DMS 273 treated with DMSO at 0.1 percent for 48 hours (cell line): ENCODE data around the gene PTPRC.

ENCODE experiments used
- DNase-seq: peaks from one replicate; lab custom pipeline; 2025; lab: John Stamatoyannopoulos, UW

PTPRC gene

DNA sequence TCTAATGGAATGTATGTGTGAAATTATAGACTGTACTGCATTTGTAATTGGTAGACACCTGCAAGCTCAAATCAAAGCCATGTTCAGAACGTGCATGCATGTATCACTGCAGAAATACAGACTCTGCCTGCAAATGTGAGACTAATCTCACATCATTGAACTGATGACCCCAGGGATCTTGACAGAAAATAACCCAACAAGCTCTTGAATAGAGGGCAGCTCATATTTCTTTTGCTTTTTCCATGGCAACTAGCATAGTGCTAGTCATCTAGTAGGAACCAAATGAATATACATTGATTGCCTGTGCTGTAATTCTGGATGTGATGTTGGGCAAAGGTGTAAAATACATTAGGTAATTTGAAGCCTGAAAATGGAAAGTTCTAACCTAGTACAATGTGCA, 62.4 kb downstream of the PTPRC start:
- no peak for DNase-seq

DNA sequence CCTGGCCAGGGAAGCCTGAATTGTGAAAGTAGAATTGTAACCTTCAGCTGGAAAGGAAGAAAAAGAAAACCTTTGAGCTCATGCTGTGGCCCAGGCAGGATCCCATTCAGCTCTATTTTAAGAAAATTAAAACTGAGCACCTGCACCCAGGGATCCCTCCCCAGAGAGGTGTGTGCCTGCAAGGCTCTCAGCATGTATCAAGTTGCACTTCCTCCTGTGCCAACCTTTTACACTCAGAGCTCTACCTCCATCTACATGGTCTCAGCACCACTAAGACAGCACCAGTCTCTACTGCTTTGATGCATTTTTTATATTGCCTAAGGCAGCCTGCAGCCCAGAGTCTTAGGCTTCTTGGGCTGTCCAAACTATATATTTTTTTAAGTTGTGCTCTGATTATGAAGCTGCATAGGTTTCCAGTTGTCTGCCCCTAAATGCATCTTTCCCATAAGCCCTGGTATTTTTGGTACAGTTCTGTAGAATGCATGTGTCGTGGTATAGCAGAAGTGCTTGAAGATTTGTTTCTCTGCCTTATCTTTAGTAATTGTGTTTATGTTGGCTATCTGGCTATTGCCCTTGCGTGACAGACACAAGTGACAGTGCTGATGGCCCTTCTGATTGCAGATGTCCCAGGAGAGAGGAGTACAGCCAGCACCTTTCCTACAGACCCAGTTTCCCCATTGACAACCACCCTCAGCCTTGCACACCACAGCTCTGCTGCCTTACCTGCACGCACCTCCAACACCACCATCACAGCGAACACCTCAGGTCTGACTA, 63.1 kb downstream of the PTPRC start:
- DNase-seq: no peak

DNA sequence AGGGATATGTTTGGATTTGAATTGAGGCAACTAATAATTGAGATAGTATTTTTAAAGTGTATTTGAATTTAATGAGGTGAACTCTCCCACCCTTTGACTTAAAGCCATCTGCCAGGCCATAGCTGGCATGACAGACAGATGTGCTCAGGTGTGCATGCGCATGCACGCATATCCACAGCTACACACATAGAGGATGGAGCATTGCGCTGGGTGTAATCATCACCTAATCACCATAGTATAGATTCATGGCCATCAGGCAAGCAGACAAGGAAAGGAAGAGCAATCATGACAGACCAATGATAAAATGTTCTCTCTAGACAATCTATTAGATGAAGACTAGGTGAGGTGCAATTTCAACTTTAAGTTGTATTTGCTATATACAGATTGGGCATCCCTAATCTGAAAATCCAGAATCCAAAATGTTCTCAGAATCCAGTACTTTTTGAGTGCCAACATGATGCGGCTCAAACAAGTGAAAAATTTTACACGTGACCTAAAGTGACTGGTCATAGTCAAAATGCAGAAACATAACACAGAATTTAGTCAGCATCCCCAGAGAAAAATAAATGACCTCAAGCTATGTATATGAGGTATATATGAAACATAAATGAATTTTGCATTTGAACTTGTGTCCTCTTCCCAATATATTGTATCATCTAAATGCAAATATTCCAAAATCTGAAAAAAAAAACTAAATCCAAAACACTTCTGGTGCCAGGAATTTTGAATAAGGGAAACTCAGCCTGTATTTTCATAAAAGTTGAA, 70.1 kb downstream of the PTPRC start:
- no peak for DNase-seq

DNA sequence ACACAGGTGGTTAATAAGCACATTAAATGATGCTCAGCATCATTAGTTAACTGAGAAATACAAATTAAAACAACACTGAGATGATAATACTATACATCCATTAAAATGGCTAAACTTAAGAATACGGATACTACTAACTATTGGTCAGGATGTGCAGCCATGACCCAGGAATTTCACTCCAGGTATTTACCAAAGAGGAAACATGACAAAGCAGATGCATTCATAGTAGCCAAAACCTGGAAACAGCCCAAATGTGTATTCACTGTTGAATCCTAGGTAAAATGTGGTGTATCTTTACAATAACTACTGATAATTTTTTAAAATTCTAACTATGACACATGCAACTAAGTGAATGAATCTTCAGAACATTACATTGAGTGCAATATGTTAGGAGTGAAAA, 73.0 kb downstream of the PTPRC start:
- DNase-seq: no peak

DNA sequence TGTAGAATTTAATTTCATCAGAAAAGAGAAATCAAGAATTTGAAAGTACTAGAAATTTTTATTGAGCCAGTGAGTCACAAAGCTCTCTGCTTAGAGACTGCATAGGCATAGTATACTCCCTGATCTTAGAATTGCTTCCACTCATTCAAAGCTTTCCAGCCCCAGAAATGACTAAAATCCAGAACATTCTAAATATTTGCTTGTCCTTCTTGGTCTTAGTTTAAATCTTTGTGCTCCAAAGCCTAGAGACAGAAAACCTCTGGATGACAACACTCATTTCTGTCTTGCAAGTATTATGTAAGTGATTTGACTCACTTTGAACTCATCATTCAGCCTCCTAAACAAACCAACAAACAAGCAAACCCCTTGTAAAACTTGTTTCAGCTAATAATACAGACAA, 74.2 kb downstream of the PTPRC start:
- DNase-seq: no peak

DNA sequence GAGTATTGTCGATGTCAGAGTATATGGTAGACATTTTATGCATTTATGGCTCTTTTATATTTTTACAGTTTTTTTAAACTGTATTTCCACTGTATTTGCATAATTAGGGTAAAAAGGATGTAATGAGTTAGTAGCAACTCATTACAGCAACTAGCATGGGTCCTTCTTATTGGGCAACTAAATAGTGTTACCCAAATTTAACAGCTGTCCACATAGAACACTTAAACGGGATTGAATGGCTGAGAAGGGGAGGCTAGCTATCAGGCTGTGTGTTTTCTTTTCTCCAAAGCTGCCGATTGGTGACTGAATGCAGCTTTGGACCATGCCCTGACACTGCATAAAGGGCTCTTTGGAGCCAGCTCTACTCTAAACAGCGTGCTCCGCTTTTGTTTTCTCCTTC, 75.4 kb downstream of the PTPRC start:
- no peak for DNase-seq

DNA sequence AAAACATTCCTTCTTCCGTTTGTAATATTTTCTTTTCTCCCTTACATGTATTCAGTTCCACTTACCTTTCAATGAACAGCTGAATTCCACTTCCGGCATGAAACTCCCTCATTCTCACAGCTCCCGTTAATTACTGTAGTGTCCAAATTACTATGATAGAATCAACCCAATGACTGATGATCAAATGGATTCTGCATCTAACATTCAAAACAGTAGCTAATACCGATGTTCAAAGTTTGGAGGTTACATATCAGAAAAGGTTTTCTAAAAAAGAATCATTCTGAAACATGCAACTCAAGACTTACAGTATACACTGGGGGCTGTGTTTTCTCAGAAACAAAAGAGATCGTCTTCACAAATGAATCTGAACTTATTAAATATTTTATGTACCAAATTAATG, 77.2 kb downstream of the PTPRC start:
- no peak for DNase-seq

DNA sequence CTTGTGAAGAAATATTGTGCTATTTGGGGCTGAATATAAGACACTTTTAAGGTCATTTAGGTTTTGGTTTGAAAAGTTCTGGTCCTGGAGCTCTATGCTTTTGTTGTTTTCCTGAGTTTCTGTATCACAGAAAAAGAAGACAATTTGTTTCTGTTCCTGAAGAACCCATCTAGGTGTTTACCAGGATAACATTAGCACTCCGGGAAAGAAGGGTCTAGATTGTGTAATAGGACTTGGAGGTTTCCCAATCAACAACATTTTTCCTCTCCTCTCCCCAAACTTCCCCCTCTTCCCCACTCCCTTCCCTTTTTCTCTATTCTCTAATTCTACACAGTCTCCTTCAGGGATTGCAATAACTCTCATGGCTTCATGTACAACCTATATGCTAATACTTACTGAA, 78.7 kb downstream of the PTPRC start:
- no peak for DNase-seq

DNA sequence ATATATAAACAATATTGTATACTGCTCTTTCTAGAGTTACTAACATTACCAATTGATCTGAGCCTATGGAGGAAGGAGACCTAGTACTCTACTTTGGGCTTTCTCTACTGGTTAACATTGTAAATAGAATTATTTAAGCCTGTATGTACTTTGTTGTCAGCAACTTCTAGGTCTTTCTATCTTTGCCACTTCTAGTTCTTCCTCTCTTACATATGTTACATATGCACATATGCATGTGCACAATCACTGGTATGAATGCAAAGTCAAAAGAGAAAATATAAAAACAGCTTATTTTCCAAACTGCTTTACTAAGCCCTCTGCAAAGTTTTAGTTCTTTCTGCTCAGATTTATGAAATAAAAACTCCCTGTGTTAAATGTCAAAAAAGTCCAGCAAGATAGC, 84.3 kb downstream of the PTPRC start:
- no peak for DNase-seq

DNA sequence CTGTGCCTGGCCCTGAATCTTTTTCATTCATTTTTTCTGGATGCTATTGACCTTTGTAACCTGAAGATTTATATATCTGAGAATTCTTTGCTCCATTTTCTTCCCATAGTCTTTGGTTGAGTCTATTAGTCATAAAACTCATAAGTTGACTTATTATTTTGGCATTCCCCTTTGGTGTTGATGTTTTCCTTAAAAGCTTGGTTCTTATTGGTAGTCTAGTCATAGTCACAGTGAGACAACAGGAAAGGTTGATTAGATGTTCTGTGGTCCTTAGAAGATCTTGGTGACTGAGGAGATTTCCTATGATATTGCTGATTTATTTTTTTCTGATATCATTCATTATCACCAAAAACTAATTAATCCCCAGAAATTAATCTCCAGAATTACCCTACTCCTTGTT, 86.2 kb downstream of the PTPRC start:
- DNase-seq: no peak

DNA sequence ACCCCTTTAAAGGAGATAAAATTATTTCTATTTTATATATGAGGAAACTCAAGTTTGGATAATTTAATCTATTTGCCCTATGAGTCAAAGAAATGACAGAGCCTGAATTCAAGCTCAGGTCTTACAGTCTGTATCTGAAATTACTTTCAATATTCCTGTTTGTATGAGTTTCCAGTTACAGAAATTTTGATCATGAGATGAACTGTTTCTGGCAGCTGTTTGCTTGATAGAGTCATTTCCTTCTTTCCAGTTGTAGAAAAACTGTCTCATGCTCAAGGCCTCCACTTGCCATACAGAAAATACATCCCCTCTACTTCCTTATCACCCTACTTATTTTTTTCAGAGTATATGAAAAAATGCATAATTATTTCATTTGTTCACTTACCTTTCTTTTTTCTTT, 87.6 kb downstream of the PTPRC start:
- DNase-seq: no peak

DNA sequence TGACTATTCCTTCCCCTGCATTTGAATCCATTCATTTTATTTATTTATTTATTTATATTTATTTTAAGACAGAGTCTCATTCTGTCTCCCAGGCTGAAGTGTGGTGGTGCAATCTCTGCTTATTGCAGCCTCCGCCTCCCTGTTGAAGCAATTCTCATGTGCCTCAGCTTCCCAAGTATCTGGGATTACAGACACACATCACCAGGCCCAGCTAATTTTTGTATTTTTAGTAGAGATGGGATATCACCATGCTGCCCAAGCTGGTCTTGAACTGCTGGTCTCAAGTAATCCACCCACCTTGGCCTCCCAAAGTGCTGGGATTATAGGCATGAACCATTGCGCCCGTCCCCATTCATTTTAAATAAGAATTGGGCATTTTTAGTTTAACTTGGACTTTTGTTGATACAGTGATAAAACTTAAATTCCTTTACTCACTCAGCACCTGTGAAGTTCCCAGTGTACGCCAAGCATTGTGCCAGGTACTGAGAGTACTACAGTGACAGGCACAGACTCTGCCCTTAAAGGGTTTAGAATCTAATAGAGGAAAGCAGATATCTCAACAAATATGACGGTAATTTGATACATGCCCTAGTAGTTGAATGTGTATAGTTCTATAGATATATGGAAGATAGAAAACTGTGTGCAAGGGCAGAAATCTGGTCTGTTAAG, 90.5 kb downstream of the PTPRC start:
- DNase-seq: no peak

DNA sequence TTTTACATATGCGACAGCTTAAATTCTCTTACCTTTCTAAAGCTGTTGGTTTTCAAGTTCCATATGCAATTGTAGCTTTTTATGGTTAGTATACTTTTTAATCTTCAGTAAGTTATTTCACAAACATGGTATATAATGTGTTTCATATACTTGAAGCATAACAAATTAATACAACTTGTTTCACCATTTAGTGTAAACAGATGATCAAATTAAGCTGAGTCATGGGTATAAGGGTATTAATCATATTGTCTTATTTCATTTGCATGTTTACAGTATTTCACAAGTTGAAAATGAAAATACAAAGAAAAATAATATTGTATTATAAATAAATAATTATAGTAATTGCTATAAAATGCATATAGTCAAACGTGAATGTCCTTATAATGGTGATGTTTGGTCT, 92.1 kb downstream of the PTPRC start:
- no peak for DNase-seq

DNA sequence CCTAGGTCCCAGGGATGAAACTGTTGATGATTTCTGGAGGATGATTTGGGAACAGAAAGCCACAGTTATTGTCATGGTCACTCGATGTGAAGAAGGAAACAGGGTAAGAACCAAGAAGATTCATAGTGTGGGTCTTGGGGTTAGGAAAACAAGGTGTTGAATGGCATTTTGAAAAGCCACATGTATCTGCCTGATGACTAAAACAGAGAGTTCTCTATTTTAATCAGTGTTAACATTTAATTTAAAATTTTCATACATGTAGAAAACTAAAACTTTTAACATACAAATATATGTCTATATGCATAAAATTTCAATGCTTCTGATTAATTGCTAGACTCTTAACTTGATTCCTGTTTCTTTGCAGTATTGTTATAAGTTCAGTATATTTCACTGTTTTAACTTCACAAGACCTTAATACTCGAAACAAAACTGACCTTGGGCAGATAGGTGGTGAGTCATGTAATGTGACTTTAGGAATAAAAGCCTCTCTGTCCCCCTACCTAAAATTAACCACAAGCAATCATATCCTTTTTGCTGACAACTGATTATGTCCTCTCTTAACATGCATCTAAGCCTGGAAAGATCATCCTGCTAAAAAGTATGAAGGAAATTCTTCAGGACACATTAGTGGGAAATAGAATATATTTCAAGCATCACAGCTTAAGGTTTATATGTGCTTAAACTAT, 95.6 kb downstream of the PTPRC start:
- no peak for DNase-seq

DNA sequence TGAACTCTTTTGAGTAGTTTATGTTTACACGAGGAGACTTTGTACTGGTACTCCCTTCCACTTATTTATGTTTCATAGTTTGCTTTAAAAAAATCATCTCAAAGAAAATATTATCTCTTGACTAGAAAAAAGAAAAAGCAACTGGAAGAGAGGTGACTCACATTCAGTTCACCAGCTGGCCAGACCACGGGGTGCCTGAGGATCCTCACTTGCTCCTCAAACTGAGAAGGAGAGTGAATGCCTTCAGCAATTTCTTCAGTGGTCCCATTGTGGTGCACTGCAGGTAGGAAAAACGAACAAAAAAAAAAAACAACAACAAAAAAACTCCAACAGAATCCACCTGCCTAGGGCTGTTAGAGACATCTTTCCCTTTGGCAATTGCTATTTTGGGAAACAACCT, 102.9 kb downstream of the PTPRC start:
- DNase-seq: no peak

DNA sequence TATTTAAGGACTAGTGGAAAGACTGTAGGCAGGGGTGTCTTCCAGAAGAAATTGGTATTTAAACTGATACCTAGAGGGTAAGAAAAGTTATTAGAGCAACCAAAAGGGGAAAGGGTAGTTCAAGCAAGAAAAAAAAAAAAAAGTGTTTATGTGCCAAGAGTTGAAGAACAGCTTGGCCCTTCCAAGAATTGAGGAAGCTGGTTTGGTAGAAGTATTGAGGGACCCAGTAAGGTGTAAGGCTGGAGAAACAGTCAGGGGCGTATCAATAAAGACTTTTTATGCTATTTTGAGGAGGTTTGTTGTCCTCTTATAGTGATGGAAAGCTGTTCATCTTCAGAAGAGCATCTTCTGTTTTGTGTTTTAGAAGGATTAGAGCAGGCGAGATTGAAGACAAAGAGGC, 108.3 kb downstream of the PTPRC start:
- DNase-seq: no peak

DNA sequence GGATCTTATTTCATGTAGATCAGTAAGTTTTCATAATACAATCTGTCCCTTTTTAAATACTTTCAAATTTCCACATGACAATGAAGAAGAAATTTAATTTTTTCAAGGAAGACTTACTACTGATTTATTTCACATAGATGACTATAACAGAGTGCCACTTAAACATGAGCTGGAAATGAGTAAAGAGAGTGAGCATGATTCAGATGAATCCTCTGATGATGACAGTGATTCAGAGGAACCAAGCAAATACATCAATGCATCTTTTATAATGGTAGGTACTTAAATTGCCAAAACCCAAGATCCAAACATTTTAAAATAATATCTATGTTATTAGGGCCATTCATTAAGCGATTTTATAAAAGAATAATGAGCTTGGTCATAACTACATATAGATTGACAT, 110.4 kb downstream of the PTPRC start:
- no peak for DNase-seq

DNA sequence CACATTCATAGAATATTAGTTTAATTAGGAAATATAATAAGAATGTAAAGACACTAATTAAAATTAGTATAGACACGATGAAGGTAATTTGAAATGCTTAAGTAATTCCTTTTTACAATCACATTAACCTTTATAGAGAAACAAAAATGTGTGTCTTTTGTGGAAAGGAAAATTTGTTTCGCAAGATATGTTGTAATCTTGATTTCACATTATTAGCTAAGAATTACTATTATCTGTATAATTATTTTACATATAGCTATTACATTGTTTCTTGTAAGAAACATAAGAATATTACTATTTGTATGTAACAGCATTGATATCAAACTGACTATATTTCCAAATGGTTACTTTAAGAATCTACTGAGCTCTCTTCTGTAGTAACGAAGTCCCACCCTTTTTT, 111.2 kb downstream of the PTPRC start:
- DNase-seq: no peak

DNA sequence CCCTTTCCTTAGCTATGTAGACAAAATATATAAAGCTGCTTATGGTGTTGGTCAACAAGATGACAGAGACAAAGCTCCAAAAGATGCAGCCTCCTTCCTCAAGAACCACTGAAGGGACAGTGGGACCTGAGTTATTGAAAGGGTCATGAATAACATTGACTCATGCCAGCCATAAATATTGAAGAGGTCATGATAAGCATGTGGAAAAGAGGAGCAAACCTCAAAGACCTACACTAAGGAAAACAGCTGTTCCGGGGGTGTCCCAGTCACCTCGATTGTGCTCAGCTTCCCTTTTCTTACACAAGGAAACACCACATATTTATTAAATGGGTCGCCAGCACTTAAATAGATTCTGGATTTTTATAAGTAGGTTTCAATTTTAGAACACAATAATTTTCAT, 112.9 kb downstream of the PTPRC start:
- DNase-seq: no peak

DNA sequence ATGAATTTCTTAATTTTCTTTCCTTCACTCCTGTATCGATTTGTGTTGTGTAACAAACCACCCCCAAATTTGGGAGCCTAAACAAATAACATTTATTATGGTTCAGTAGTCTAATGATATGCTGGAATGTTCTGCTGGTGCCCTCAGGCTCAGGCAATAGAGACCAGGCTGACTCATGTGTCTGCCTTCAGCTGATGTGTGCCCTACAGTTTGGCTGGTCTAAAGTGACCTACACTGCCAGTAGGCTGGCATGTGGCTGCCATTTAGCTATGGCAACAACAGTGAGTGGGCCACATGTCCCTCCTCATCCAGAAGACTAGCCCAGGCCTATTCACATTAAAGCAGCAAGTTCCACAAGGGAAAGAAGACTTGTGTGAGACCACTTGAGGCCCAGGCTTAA, 115.8 kb downstream of the PTPRC start:
- DNase-seq: no peak

DNA sequence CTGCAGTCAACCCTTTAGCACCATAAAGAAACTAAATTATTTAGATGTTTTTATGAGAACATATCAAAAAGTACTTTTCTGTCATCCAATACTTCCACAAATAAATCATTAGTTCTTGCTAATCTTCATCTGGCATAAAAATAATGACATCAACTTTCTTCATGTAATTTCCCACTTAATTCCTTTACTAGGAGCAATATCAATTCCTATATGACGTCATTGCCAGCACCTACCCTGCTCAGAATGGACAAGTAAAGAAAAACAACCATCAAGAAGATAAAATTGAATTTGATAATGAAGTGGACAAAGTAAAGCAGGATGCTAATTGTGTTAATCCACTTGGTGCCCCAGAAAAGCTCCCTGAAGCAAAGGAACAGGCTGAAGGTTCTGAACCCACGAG, 116.9 kb downstream of the PTPRC start:
- DNase-seq: no peak

DNA sequence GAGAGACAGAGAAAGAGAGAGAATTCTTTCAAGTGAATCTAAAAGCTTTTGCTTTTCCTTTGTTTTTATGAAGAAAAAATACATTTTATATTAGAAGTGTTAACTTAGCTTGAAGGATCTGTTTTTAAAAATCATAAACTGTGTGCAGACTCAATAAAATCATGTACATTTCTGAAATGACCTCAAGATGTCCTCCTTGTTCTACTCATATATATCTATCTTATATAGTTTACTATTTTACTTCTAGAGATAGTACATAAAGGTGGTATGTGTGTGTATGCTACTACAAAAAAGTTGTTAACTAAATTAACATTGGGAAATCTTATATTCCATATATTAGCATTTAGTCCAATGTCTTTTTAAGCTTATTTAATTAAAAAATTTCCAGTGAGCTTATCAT, 117.6 kb downstream of the PTPRC start:
- DNase-seq: no peak
